ENCODE results near the gene VOPP1. TPM values are rescaled to one million over a fixed set of nuclear protein-coding genes. Genes with fewer than 3 reads are reported as not detected.

VOPP1 gene
- total and polyA plus RNA-seq, 2 of the 13 experiments (the other 11 are each of a cell fraction or from before 2014, with no cell fraction given) = 21.8 to 55.3 TPM

- ChIA-PET CTCF (ENCODE audit: low intra/inter-chr PET ratio, low total read pairs) (no interaction called here), POLR2A (no interaction called here)
- in situ Hi-C loops (cut with HindIII; ENCODE audit: extremely low pct_ligation_motif_present, low pct_unique_long_range_greater_than_20kb) = no loop called here
These were observed 45.0 kb downstream of the VOPP1 start for GRCh38 chr7:55527307-55527706.

GRCh38 chr7:55526770-55527169 lies 45.5 kb downstream of the VOPP1 start:
- CTCF ChIA-PET (ENCODE audit: low intra/inter-chr PET ratio, low total read pairs) = no interaction called here
- 98% methylated on average over 5 of the region's 5 CpGs for WGBS (ENCODE audit: low lambda C conversion rate)

More at GRCh38 chr7:55527307-55527706, 45.0 kb downstream of the VOPP1 start:
- ATAC-seq (no peak), FAIRE-seq (no peak), DNase-seq (ENCODE audit: low spot score) (no peak)
- TF ChIP-seq SCMH1 (CRISPR knock-in tag; IDR thresholded peaks at IDR 0.05; ENCODE audit: borderline replicate concordance) (no peak), SALL2 (CRISPR knock-in tag; IDR thresholded peaks at IDR 0.05) (no peak), CREM (IDR thresholded peaks at IDR 0.05) (no peak), CREM (CRISPR knock-in tag; IDR thresholded peaks at IDR 0.05) (no peak), ZNF546 (CRISPR knock-in tag; conservative IDR thresholded peaks at IDR 0.05) (no peak), DRAP1 (CRISPR knock-in tag; IDR thresholded peaks at IDR 0.05) (no peak), ELF3 (CRISPR knock-in tag; IDR thresholded peaks at IDR 0.05) (no peak), ATF7 (IDR thresholded peaks at IDR 0.05) (no peak), ATF7 (CRISPR knock-in tag; IDR thresholded peaks at IDR 0.05) (no peak), AGO2 (optimal IDR thresholded peaks at IDR 0.05; ENCODE audit: low read depth, low read length) (no peak), BATF2 (CRISPR knock-in tag; IDR thresholded peaks at IDR 0.05) (no peak)
- Histone ChIP-seq H3K4me3 (replicated peaks in 1 of 3; ENCODE audit: insufficient read depth in 1 of 3, low read depth in 2 of 3, low read length in 3 of 3) (no peak overlapping the region), H3K36me3 (replicated peaks in 1 of 2; ENCODE audit: control insufficient read depth in 1 of 2, insufficient read depth in 2 of 2, low read length in 2 of 2) (no peaks in the 10 kb centered on the region), H2AFZ (ENCODE audit: low read length) (no peak overlapping the region), H4K20me1 (ENCODE audit: insufficient read depth, low read length) (no peaks in the 10 kb centered on the region; the same call in 1 of the 2 replicates), H3K27ac (ENCODE audit: extremely low read length, insufficient read depth, low read length) (no peak overlapping the region), H3K79me2 (ENCODE audit: insufficient read depth, low read length) (peaks cover 33% of the 10 kb centered on the region), H3K4me2 (ENCODE audit: low read depth, low read length) (no peak overlapping the region), H3K27me3 (ENCODE audit: control insufficient read depth in 1 of 2, insufficient read depth in 2 of 2, low read length in 2 of 2) (no peaks in the 10 kb centered on the region), H3K9me3 (ENCODE audit: low read length) (no peaks in the 10 kb centered on the region), H3K4me1 (ENCODE audit: insufficient read depth, low read length) (no peaks in the 10 kb centered on the region), H3K9ac (ENCODE audit: insufficient read depth, low read depth, low read length) (no peak overlapping the region)
- WGBS (ENCODE audit: low lambda C conversion rate) = 89% methylated on average over 4 of the region's 4 CpGs
- BruUV-seq (replicated peaks) = no TSS peak
- intact Hi-C loops (cut with micrococcal nuclease; ENCODE audit: unreplicated experiment) = no loop called here

More at GRCh38 chr7:55526770-55527169, 45.5 kb downstream of the VOPP1 start:
- in situ Hi-C loops (cut with HindIII; ENCODE audit: extremely low pct_ligation_motif_present, low pct_unique_long_range_greater_than_20kb) (no loop called here), intact Hi-C loops (cut with micrococcal nuclease; ENCODE audit: unreplicated experiment) (no loop called here)
- no peak overlapping the region for H3K4me3 ChIP-seq (replicated peaks in 1 of 3; ENCODE audit: insufficient read depth in 1 of 3, low read depth in 2 of 3, low read length in 3 of 3)
- H2AFZ ChIP-seq (ENCODE audit: low read length) = no peak overlapping the region
- H3K9ac ChIP-seq (ENCODE audit: insufficient read depth, low read depth, low read length) = no peak overlapping the region
- no TSS peak for BruUV-seq (replicated peaks)
- no peak overlapping the region for H3K27ac ChIP-seq (ENCODE audit: extremely low read length, insufficient read depth, low read length)
- no peaks in the 10 kb centered on the region for H3K27me3 ChIP-seq (ENCODE audit: control insufficient read depth in 1 of 2, insufficient read depth in 2 of 2, low read length in 2 of 2)
- H3K36me3 ChIP-seq (replicated peaks in 1 of 2; ENCODE audit: control insufficient read depth in 1 of 2, insufficient read depth in 2 of 2, low read length in 2 of 2) = no peaks in the 10 kb centered on the region
- peaks cover 32% of the 10 kb centered on the region for H3K79me2 ChIP-seq (ENCODE audit: insufficient read depth, low read length)
- TF ChIP-seq ZBTB39 (CRISPR knock-in tag; IDR thresholded peaks at IDR 0.05) (no peak), REST (IDR thresholded peaks at IDR 0.05; ENCODE audit: borderline replicate concordance in 1 of 2, low read depth in 1 of 2, low read length in 2 of 2) (peak; percentile 3 to 78)
- no peak for DNase-seq (ENCODE audit: low spot score)
- no peaks in the 10 kb centered on the region; the same call in 1 of the 2 replicates for H4K20me1 ChIP-seq (ENCODE audit: insufficient read depth, low read length)
- no peaks in the 10 kb centered on the region for H3K9me3 ChIP-seq (ENCODE audit: low read length)
- no peak for FAIRE-seq
- ATAC-seq = peak; percentile 38; the same call in 1 of the 3 replicates
- H3K4me2 ChIP-seq (ENCODE audit: low read depth, low read length) = no peak overlapping the region
- no peaks in the 10 kb centered on the region for H3K4me1 ChIP-seq (ENCODE audit: insufficient read depth, low read length)
- POLR2A ChIA-PET = no interaction called here

Data from HepG2 (cell line).